ENCODE data around the gene LEAP2. TPM values are rescaled to one million over a fixed set of nuclear protein-coding genes. Genes with fewer than 3 reads are reported as not detected.

The LEAP2 gene
- total RNA-seq, 4 donors from 2014 or later: 0.21 to 9.1 (median 1.7) TPM

GRCh38 chr5:132901730-132902129 lies 28.3 kb downstream of the LEAP2 start:
- Histone ChIP-seq H3K4me1 (peaks cover 6% of the 10 kb centered on the region), H3K27me3 (no peaks in the 10 kb centered on the region), H3K36me3 (peaks cover 48% of the 10 kb centered on the region), H3K4me3 (no peak overlapping the region), H3K27ac (no peak overlapping the region), H3K9me3 (no peaks in the 10 kb centered on the region)
- 95% methylated on average over 3 of the region's 3 CpGs for WGBS
- no peak for DNase-seq (ENCODE audit: low spot score in 2 of 2)
- no peak for TF ChIP-seq POLR2A (IDR thresholded peaks at IDR 0.05)
- no peak for TF ChIP-seq POLR2AphosphoS5 (IDR thresholded peaks at IDR 0.05)
- no peak for TF ChIP-seq CTCF (IDR thresholded peaks at IDR 0.05)
- no peak for TF ChIP-seq EP300 (IDR thresholded peaks at IDR 0.05)

- Histone ChIP-seq H3K4me3 (no peak overlapping the region), H3K4me1 (peaks cover 6% of the 10 kb centered on the region), H3K27ac (no peak overlapping the region), H3K36me3 (peaks cover 25% of the 10 kb centered on the region), H3K27me3 (no peaks in the 10 kb centered on the region), H3K9me3 (no peaks in the 10 kb centered on the region)
- TF ChIP-seq POLR2AphosphoS5 (IDR thresholded peaks at IDR 0.05) (no peak), EP300 (IDR thresholded peaks at IDR 0.05) (no peak), CTCF (IDR thresholded peaks at IDR 0.05) (no peak), POLR2A (IDR thresholded peaks at IDR 0.05) (no peak)
- DNase-seq (ENCODE audit: low spot score in 2 of 2): no peak
- 46% methylated on average over 2 of the region's 2 CpGs for WGBS
Measured at GRCh38 chr5:132905938-132906337, 32.5 kb downstream of the LEAP2 start.

GRCh38 chr5:132907161-132907560 lies 33.7 kb downstream of the LEAP2 start:
- Histone ChIP-seq H3K27ac (no peak overlapping the region), H3K27me3 (no peaks in the 10 kb centered on the region), H3K36me3 (peaks cover 20% of the 10 kb centered on the region), H3K9me3 (no peaks in the 10 kb centered on the region), H3K4me3 (no peak overlapping the region), H3K4me1 (peaks cover 6% of the 10 kb centered on the region)
- WGBS: 96% methylated on average over 2 of the region's 2 CpGs
- TF ChIP-seq POLR2AphosphoS5 (IDR thresholded peaks at IDR 0.05): no peak
- TF ChIP-seq EP300 (IDR thresholded peaks at IDR 0.05): no peak
- no peak for TF ChIP-seq CTCF (IDR thresholded peaks at IDR 0.05)
- no peak for TF ChIP-seq POLR2A (IDR thresholded peaks at IDR 0.05)
- DNase-seq (ENCODE audit: low spot score in 2 of 2): no peak

- H3K4me3 ChIP-seq: no peak overlapping the region
- no peak for TF ChIP-seq POLR2AphosphoS5 (IDR thresholded peaks at IDR 0.05)
- no peak for TF ChIP-seq CTCF (IDR thresholded peaks at IDR 0.05)
- no peak for TF ChIP-seq POLR2A (IDR thresholded peaks at IDR 0.05)
- TF ChIP-seq EP300 (IDR thresholded peaks at IDR 0.05): no peak
- peaks cover 6% of the 10 kb centered on the region for H3K4me1 ChIP-seq
- WGBS: 93% methylated on average over 1 of the region's 1 CpG
- DNase-seq (ENCODE audit: low spot score in 2 of 2): no peak
- H3K9me3 ChIP-seq: no peaks in the 10 kb centered on the region
- H3K36me3 ChIP-seq: peaks cover 25% of the 10 kb centered on the region
- no peaks in the 10 kb centered on the region for H3K27me3 ChIP-seq
- H3K27ac ChIP-seq: no peak overlapping the region
Measured at GRCh38 chr5:132909702-132910101, 36.2 kb downstream of the LEAP2 start.

DNA sequence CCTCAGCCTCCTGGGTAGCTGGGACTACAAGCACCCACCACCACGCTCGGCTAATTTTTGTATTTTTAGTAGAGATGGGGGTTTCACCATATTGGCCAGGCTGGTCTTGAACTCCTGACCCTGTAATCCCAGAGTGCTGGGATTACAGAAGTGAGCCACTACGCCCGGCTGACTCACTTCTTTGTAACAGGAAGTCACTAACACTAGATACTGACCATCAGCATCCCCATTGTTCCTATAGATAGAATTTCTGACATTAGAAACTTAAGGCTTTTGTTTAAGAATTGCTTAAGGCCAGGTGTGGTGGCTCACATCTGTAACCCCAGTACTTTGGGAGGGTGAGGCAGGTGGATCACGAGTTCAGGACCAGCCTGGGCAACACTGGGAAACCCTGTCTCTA lies 42.2 kb downstream of the LEAP2 start:
- Histone ChIP-seq H3K36me3 (peaks cover 47% of the 10 kb centered on the region), H3K4me1 (no peaks in the 10 kb centered on the region), H3K27me3 (no peaks in the 10 kb centered on the region), H3K4me3 (no peak overlapping the region), H3K27ac (no peak overlapping the region), H3K9me3 (no peaks in the 10 kb centered on the region)
- DNase-seq (ENCODE audit: low spot score in 2 of 2): no peak
- TF ChIP-seq CTCF (IDR thresholded peaks at IDR 0.05): no peak
- TF ChIP-seq EP300 (IDR thresholded peaks at IDR 0.05): no peak
- no peak for TF ChIP-seq POLR2AphosphoS5 (IDR thresholded peaks at IDR 0.05)
- TF ChIP-seq POLR2A (IDR thresholded peaks at IDR 0.05): no peak
- 90% methylated on average over 5 of the region's 5 CpGs for WGBS
